NCI-H69 (cell line): ENCODE data around the gene ZNF219.

ENCODE experiments used
- DNase-seq: peaks from one replicate; lab custom pipeline; 2025; lab: John Stamatoyannopoulos, UW

Gene ZNF219

DNA sequence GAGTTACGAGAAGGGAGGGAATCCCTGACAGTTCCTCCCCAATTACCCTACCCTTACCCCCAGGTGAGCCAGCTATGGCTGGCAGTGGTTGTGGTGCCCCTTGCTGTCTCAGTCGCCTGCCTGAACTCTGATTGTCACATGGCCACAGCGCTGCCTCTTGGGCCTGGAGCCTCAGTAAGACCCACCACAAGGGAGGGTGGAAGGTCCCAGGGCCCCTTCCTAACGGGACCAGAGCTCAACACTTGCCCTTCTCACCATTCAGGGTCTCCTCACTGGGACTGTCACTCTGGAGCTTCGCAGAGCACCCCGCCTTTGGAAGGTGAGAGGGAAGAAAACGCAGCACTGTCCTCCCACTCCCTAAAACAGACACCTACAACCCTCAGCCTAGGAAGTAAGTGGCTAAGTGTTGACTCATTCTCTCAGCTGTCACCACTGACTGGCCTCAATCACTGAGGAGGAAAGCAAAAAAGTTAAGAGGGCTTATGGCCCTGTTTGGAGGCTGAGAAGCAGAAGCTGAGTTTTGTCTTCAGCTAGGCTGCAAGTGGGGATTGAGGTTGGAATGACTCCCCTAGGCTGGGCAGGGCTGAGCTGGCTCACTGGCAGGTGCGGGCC is 3.5 kb upstream of the ZNF219 start:
- no peak for DNase-seq

GRCh38 chr14:21100931-21101330 is 2.5 kb upstream of the ZNF219 start, which contains the start of gene TMEM253:
TSS of gene TMEM253 (plus strand) at chr14:21101066. CDS start at chr14:21101344, 278 bp downstream.
- no peak for DNase-seq

DNA sequence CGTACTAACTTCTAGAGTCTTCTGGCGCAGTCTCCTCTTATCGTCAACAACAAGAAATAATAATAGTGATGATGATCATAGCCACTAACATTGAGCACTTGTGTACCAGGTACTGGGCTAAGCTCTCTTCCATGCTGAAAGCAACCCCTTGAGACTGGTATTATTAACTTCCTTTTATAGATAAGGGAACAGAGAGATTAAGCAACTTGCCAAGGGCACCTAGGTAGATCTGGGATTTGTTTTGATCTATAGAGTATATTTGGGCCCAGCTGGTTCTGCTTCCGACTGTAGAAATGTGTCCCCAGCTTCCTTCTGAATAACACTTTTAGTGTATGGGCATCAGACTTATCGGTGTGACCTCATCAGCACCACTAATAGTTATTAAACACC is 1.1 kb upstream of the ZNF219 start:
- no peak for DNase-seq

- DNase-seq = peak; percentile 50
Measured at GRCh38 chr14:21098892-21099595, 589 bp upstream of the ZNF219 start.

DNA sequence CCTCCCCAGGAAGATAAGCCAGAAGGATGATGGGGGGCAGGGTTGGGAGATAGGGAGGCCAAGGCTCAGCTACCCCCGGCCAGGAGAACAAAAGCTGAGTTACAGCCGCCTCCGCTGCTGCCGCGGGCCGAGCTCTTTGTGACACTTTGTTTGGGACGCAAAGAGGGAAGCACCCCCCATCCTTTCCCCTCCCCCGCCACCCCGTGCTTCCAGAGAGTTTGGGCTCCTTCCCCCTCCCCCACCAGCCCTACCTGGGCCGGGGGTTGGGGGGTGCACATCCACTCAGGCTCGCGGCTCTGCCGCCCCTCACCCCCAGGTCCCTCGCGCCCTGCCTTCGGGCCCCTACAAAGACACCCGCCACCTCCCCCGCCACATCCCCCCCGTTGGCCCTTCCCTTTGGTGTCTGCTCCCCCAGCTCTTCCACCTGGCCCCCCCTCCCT is 799 bp downstream of the ZNF219 start:
- DNase-seq = peak; percentile 57

DNA sequence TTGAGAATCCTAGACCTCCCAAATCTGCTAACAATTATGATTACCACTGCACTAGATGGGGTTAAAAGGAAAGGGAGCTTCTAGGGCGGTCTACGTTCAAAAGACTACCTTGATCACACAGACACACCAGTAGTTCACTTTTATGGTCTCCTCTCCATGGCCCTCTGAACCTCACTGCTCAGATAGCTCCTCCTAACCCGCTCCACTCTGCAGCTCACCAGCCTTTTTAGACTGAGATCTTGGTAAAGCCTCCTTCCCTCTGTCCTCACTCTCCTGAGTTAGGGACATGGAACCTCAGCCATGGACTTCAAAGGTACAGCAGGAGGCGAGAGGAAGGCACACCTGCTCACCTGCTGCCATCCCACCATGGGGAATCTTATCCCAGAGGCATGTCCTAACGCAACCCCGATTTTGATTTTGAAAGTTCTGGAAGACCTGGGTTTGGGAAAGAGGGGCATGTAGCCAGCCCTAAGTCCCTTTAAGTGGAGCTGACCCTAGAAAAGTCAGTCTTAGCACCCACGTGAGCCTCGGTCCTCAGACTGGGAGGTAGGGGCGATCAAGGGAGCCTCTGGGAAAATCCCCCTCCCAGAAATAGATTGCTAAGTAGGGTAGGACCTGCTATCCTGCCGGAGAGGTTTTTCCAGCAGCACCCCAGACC is 1.3 kb downstream of the ZNF219 start:
- peak; percentile 36 for DNase-seq

- DNase-seq = peak; percentile 16
Measured at GRCh38 chr14:21096438-21096837, 2.0 kb downstream of the ZNF219 start.

GRCh38 chr14:21095430-21096205 is 2.8 kb downstream of the ZNF219 start:
- DNase-seq = peak; percentile 71

- peak; percentile 84 for DNase-seq
Measured at GRCh38 chr14:21093769-21094681, 4.4 kb downstream of the ZNF219 start.

DNA sequence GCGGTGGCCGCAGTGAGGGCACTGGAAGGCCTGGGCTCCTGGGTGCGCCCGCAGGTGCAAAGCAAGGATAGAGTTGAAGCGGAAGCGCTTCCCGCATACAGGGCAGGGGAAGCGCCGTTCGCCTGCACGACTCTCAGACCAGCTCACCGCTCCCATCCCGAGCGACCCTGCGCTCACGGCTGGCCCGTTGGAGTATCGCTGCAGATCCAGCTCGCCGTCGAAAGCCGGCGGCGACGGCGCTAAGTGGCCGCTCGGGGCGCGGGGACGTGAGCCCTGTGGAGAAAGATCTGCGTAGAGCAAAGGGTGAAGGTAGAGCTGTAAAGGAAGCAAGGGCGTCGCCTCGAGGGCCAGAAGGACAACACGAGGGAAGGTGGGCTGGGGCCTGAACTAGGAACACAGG is 5.4 kb downstream of the ZNF219 start:
- no peak for DNase-seq

- peak; percentile 62 for DNase-seq
Measured at GRCh38 chr14:21092273-21093011, 6.0 kb downstream of the ZNF219 start.

DNA sequence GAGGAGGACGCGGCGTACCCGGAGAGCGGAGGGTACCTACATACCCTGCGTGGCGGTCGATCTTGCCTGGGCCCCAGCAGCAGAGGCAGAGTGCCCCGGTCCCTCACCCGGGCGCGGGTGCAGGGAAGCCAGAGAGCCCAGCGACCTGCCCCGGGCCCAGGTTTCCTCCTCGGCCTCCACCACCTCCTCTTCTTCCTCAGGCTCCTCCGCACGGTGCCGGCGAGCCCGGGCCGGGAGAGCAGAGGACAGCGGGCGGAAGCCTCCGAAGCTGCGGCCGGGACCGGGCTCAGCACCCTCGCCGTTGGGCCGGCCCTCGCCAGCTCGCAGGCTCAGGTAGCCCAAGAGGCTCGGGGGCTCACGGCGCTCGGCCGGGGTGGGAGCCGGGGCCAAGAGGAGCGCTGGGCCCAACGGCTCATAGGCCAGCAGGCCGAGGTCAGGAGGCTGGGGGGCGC is 6.6 kb downstream of the ZNF219 start:
- no peak for DNase-seq

GRCh38 chr14:21090940-21091663 is 7.4 kb downstream of the ZNF219 start:
- DNase-seq = no peak

DNA sequence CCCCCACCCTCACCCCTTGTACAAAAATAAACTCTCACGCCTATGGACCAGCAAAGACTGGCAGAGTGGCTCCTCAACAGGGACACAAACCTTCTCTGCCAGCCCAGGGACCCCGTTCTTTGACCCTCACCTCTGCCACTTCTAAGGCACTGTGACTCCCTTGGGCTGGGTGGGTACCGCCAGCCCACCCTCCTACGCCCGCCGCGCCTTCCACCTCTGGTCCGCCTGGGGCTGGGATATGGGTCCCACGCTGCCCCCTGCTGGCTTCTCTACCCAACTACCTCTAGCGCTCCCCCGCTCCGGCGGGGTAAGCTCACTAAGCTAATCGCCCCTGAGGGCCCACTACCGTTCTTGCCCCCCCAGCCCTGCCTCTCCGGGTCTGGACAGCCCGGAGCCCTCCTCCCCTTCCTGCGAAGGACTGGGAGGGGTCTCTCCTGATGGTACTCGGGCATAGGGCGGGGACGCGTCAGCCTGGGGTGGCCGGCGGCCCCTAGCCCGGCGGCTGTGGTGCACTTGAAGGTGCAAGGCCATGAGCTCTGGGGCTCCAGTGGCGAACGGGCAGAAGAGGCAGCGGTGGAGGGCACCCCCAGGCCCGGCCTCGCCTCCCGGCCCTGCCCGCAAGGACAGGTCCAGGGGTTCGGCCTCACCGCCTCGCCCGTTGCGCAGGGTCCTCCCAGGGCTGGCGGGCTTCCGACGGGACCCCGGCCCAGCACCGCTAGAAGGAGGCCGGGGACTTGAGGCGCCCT is 8.1 kb downstream of the ZNF219 start:
- peak; percentile 14 for DNase-seq

DNA sequence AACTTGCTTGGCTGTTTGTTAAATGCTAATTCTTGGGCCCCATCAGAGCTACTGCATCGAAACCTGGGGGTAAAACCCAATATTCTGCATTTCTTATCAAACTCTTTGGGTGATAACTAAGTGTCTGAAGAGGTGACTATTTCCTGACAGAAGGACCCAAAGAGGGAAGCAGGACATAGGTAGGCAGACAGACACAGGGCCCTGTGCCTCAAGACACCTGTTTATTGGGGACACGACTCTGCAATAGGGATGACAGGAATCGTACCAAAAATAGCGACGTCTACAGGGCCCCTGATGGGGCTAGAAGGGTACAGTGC is 8.6 kb downstream of the ZNF219 start:
- DNase-seq = no peak

DNA sequence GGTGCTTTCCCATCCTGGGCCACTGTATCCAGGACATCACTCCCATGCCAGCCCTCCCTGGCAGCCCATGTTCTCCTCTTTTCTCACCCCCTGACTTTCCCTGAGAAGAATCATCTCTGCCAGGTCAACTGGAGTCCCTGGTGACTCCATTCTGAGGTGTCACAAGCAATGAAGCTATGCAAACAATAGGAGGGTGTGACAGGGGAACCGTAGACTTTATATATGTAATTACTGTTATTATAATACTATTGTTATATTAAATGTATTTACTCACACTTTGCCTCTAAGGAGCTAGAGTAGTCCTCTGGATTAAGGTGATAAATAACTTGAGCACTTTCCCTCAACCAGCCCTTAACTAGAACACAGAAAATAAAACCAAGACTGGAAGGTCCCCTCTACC is 9.2 kb downstream of the ZNF219 start:
- DNase-seq = peak; percentile 50

- no peak for DNase-seq
Measured at GRCh38 chr14:21088687-21089086, 9.8 kb downstream of the ZNF219 start.

GRCh38 chr14:21087294-21088091 is 11.0 kb downstream of the ZNF219 start:
- peak; percentile 84 for DNase-seq
